K562 (cell line): ENCODE measurements around the gene DR1. TPM values are rescaled to one million over a fixed set of nuclear protein-coding genes. Genes with fewer than 3 reads are reported as not detected.

Experiments
- ATAC-seq: fragments of 200-7000 bp; cut with Tn5 transposase; 3 replicates; pipeline ENCODE4 v1.9.1; 2020; ENCODE audit warnings: moderate library complexity
- BruUV-seq: library from RNA; stranded (reverse); fragments of 400-500 nt; replicated peaks from 2 replicates; lab custom pipeline; 2021; lab: Mats Ljungman, UMichigan
- CTCF ChIA-PET: fragments of 300-600 bp; formaldehyde crosslinking; extraction: SDS; loops from one replicate; lab custom pipeline; 2021; ENCODE audit warnings: low intra/inter-chr PET ratio; lab: Yijun Ruan, JAX
- POLR2A ChIA-PET: fragments of 300-600, 350-650 bp; sonication (Branson Sonifier 250); formaldehyde crosslinking; extraction: SDS; loops from one replicate; lab custom pipeline; 2021; ENCODE audit warnings: antibody characterized with exemption, inconsistent platforms; lab: Yijun Ruan, JAX
- DNase-seq, 4 experiments: peaks; one replicate each; pipeline versions ENCODE4 v3.0.0 to v3.0.0-alpha.2; 2011 to 2018; ENCODE audit warnings: low spot score in 3 of 4, mixed read lengths in 3 of 4; ENCODE audit errors: extremely low read depth in 1 of 4
- FAIRE-seq: peaks from 2 replicates; lab custom pipeline; 2011; peaks lifted over from hg19 to GRCh38; lab: Jason Lieb, UNC
- H2AFZ ChIP-seq: 2 replicates; pipeline ENCODE4 v1.6.0; 2011; ENCODE audit warnings: low read depth, low read length, control low read depth, inconsistent platforms
- H3K27ac ChIP-seq: fragments of 200-600 bp; 3 replicates; pipeline ENCODE4 v1.8.0; 2011; ENCODE audit warnings: low read depth, mild to moderate bottlenecking, control low read depth, inconsistent platforms, low read length, moderate library complexity, mixed read lengths; ENCODE audit errors: extremely low read depth
- H3K27me3 ChIP-seq, 2 experiments: fragments of 300-600 bp in 1 of 2; 2 replicates in 1 of 2; 3 replicates in 1 of 2; pipeline versions ENCODE4 v1.6.0 to v1.8.0; 2011; ENCODE audit warnings: inconsistent platforms in 2 of 2, low read length in 2 of 2, mild to moderate bottlenecking in 1 of 2, mixed read lengths in 1 of 2, moderate library complexity in 1 of 2; ENCODE audit not compliant: control insufficient read depth in 2 of 2, insufficient read depth in 2 of 2
- H3K36me3 ChIP-seq: fragments of 300-600 bp; 3 replicates; pipeline ENCODE4 v1.8.0; 2011; ENCODE audit warnings: mild to moderate bottlenecking, low read length, inconsistent platforms; ENCODE audit not compliant: control insufficient read depth, insufficient read depth
- H3K4me1 ChIP-seq, 2 experiments: fragments of 200-600 bp in 1 of 2; replicated peaks in 1 of 2; 2 replicates in 1 of 2; 3 replicates in 1 of 2; pipeline versions ENCODE4 v1.5.1 to v1.8.0; 2011; ENCODE audit warnings: inconsistent platforms in 2 of 2, low read length in 2 of 2, mild to moderate bottlenecking in 1 of 2, mixed read lengths in 1 of 2, moderate library complexity in 1 of 2; ENCODE audit not compliant: control insufficient read depth in 2 of 2, insufficient read depth in 2 of 2
- H3K4me2 ChIP-seq: 2 replicates; pipeline ENCODE4 v1.6.1; 2011; ENCODE audit warnings: low read length, control low read depth, inconsistent platforms, mixed read lengths; ENCODE audit not compliant: insufficient read depth
- H3K4me3 ChIP-seq: fragments of 200-600 bp; sonication (generic), shearing (Covaris generic); 2 replicates; pipeline ENCODE4 v1.5.1; 2016; ENCODE audit warnings: control low read depth, inconsistent platforms
- H3K79me2 ChIP-seq: fragments of 200-600 bp; 3 replicates; pipeline ENCODE4 v1.8.0; 2011; ENCODE audit warnings: low read length, inconsistent platforms; ENCODE audit not compliant: control insufficient read depth, insufficient read depth
- H3K9ac ChIP-seq, 2 experiments: 2 replicates each; pipeline versions ENCODE4 v1.6.0 to v1.6.1; 2011; ENCODE audit warnings: low read depth in 2 of 2, low read length in 2 of 2, control low read depth in 1 of 2, inconsistent platforms in 1 of 2, mild to moderate bottlenecking in 1 of 2, mixed read lengths in 1 of 2; ENCODE audit not compliant: insufficient read depth in 1 of 2
- H3K9me1 ChIP-seq: one replicate; pipeline ENCODE4 v1.6.0; 2011; ENCODE audit warnings: inconsistent platforms, mild to moderate bottlenecking, low read length, moderate library complexity; ENCODE audit not compliant: control insufficient read depth, insufficient read depth
- H3K9me3 ChIP-seq: replicated peaks from 2 replicates; pipeline ENCODE4 v1.5.1; 2011; ENCODE audit warnings: low read depth, low read length, inconsistent platforms; ENCODE audit not compliant: control insufficient read depth, insufficient read depth
- H4K20me1 ChIP-seq: replicated peaks from 2 replicates; pipeline ENCODE4 v1.6.1; 2011; ENCODE audit warnings: low read length, inconsistent platforms, mixed read lengths; ENCODE audit not compliant: control insufficient read depth, insufficient read depth
- GATAD2A ChIP-seq: fragments of 450-650 bp; IDR thresholded peaks from 2 replicates; pipeline ENCODE4 v1.6.1; 2017
- ZC3H4 ChIP-seq: sonication (generic); formaldehyde crosslinking; IDR thresholded peaks from 2 replicates; pipeline ENCODE4 v1.9.0; 2021; ENCODE audit warnings: missing genetic modification reagents, borderline replicate concordance
- ZFPM2 ChIP-seq: fragments of 250-450 bp; sonication (Bioruptor Pico); IDR thresholded peaks from 2 replicates; pipeline ENCODE4 v1.5.1; 2022; ENCODE audit warnings: mild to moderate bottlenecking
- WGBS: fragments of 100-300 bp; shearing (Covaris generic); methylation state at CpG from one replicate; pipeline ENCODE4 v1.1.6; 2016; ENCODE audit warnings: low coverage, mixed read lengths; ENCODE audit not compliant: insufficient coverage; ENCODE audit errors: missing lambda C conversion rate; 5-methylcytosine and 5-hydroxymethylcytosine counted together
- in situ Hi-C: fragments of 300-500 bp; cut with MboI; formaldehyde crosslinking; loops from 4 replicates; pipeline ENCODE4 v1.15.0; 2018; ENCODE audit warnings: inconsistent platforms, mixed read lengths
- intact Hi-C: fragments of 100-400 bp; cut with micrococcal nuclease; formaldehyde crosslinking; loops from 2 replicates; pipeline ENCODE4 v1.14.2; 2022
- polyA plus RNA-seq, 8 experiments: library from polyadenylated mRNA; depleted of rRNA in 4 of 8; stranded (reverse) in 5 of 8; unstranded in 3 of 8; fragments of >200 nt; fragmentation: Nextera tagmentation in 2 of 8; fragmentation: Illumina TruSeq in 1 of 8; extraction: Ambion mirVana in 2 of 8; extraction: Trizol in 1 of 8; gene quantifications; 2 replicates each; pipeline versions ENCODE4 v1.2.1 to v1.2.3, GENCODE V29; 2011 to 2014; ENCODE audit warnings: inconsistent platforms in 1 of 8, missing spikeins in 1 of 8
- total RNA-seq, 7 experiments: library from RNA; depleted of rRNA in 6 of 7; stranded (reverse); fragments of >200 nt in 6 of 7; fragmentation: Illumina TruSeq in 2 of 7; extraction: Trizol in 2 of 7; gene quantifications; 2 replicates each; pipeline versions ENCODE4 v1.2.1 to v1.2.3, GENCODE V29; 2011 to 2021; ENCODE audit warnings: low replicate concordance in 1 of 7
- TF ChIP-seq, protein P1 (sequence below): fragments of 450-650 bp; IDR thresholded peaks from 2 replicates; pipeline ENCODE4 v1.6.1; 2016; ENCODE audit warnings: mild to moderate bottlenecking
- TF ChIP-seq, protein P2 (sequence below), 2 experiments: fragments of 200-800 bp in 1 of 2; sonication (Bioruptor generic) in 1 of 2; sonication (generic) in 1 of 2; formaldehyde crosslinking in 1 of 2; IDR thresholded peaks in 1 of 2; conservative IDR thresholded peaks in 1 of 2; 2 replicates each; pipeline versions ENCODE4 v1.5.0 to v1.6.1; 2016 to 2020; ENCODE audit warnings: missing compliant biosample characterization in 1 of 2, missing genetic modification characterization in 1 of 2, missing genetic modification reagents in 1 of 2
- TF ChIP-seq, protein P3 (sequence below): IDR thresholded peaks from 2 replicates; pipeline ENCODE4 v1.6.1; 2011; ENCODE audit not compliant: insufficient read length; ENCODE audit errors: extremely low read depth
- TF ChIP-seq, protein P4 (sequence below): sonication (generic); formaldehyde crosslinking; IDR thresholded peaks from 2 replicates; pipeline ENCODE4 v1.8.0; 2023; ENCODE audit warnings: missing genetic modification reagents, mild to moderate bottlenecking, borderline replicate concordance
- TF ChIP-seq, protein P5 (sequence below): fragments of 450-650 bp; IDR thresholded peaks from 2 replicates; pipeline ENCODE4 v1.7.0; 2016; ENCODE audit warnings: borderline replicate concordance

The DR1 gene
- total and polyA plus RNA-seq, 9 of the 15 experiments (the other 6 are each of a cell fraction or from before 2014, with no cell fraction given): 8.1 to 78.8 (median 46.3) TPM

DNA sequence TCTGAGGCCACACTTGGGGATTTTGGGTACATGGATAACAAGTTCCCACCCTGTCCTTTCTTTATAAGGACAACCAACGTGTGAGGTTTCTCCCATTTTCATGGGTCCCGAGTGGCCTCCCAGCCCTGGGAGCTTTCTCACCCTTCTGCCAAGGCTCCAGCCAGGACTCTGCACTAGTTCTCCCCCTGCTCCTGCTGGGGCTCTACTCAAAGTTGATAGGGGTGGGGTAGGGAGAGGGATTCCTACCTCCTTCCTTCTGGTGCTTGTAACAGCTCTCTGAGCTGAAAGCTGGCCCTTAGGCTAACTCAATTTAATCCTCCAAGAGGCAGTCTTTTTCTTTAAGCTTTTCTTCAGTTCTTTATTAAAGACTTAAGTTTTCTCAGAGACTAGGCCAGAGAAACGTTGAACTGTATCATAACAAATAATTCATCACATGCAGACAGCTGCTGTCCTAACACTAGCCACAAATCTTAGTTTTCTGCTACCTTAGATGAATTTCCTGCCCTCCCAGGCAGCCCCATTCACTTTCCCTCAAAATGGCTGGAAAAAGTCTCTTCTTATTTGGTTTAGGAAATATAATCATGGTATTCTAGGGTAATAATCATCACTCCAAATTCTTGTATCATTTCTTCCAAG, 22.4 kb upstream of the DR1 start:
- intact Hi-C loops: no loop called here
- H4K20me1 ChIP-seq: no peaks in the 10 kb centered on the region
- ChIA-PET POLR2A (interaction anchor here (1.4 to 1.5 kb wide), 2 partner anchors 16 to 22 kb away, joined by 4 to 5 read pairs; partner anchors contain the start of gene DR1), CTCF (no interaction called here)
- WGBS: 26% methylated on average over 3 of the region's 3 CpGs
- H3K27me3 ChIP-seq: no peaks in the 10 kb centered on the region
- no peak for FAIRE-seq
- H3K9me3 ChIP-seq: no peaks in the 10 kb centered on the region
- H3K4me3 ChIP-seq: no peak overlapping the region
- no TSS peak for BruUV-seq
- H3K4me1 ChIP-seq: 0 out of 5 replicates have a peak, but pooled peaks cover 0 to 5% of the 10 kb centered on the region in 2 experiments
- H3K27ac ChIP-seq: no peak overlapping the region
- no peaks in the 10 kb centered on the region for H3K79me2 ChIP-seq
- no peaks in the 10 kb centered on the region for H3K9me1 ChIP-seq
- no peak overlapping the region for H2AFZ ChIP-seq
- no peak overlapping the region for H3K9ac ChIP-seq
- no peak for DNase-seq
- H3K4me2 ChIP-seq: no peak overlapping the region
- peak; percentile 61 for ATAC-seq
- in situ Hi-C loops: no loop called here
- no peaks in the 10 kb centered on the region for H3K36me3 ChIP-seq
- TF ChIP-seq GATAD2A: no peak
- TF ChIP-seq, protein P1, sequence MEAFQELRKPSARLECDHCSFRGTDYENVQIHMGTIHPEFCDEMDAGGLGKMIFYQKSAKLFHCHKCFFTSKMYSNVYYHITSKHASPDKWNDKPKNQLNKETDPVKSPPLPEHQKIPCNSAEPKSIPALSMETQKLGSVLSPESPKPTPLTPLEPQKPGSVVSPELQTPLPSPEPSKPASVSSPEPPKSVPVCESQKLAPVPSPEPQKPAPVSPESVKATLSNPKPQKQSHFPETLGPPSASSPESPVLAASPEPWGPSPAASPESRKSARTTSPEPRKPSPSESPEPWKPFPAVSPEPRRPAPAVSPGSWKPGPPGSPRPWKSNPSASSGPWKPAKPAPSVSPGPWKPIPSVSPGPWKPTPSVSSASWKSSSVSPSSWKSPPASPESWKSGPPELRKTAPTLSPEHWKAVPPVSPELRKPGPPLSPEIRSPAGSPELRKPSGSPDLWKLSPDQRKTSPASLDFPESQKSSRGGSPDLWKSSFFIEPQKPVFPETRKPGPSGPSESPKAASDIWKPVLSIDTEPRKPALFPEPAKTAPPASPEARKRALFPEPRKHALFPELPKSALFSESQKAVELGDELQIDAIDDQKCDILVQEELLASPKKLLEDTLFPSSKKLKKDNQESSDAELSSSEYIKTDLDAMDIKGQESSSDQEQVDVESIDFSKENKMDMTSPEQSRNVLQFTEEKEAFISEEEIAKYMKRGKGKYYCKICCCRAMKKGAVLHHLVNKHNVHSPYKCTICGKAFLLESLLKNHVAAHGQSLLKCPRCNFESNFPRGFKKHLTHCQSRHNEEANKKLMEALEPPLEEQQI: no peak
- TF ChIP-seq, protein P2, sequence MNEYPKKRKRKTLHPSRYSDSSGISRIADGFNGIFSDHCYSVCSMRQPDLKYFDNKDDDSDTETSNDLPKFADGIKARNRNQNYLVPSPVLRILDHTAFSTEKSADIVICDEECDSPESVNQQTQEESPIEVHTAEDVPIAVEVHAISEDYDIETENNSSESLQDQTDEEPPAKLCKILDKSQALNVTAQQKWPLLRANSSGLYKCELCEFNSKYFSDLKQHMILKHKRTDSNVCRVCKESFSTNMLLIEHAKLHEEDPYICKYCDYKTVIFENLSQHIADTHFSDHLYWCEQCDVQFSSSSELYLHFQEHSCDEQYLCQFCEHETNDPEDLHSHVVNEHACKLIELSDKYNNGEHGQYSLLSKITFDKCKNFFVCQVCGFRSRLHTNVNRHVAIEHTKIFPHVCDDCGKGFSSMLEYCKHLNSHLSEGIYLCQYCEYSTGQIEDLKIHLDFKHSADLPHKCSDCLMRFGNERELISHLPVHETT (CRISPR knock-in tag; conservative IDR thresholded peaks at IDR 0.05 in 1 of 2, IDR thresholded peaks at IDR 0.05 in 1 of 2): no peak
- TF ChIP-seq, protein P3, sequence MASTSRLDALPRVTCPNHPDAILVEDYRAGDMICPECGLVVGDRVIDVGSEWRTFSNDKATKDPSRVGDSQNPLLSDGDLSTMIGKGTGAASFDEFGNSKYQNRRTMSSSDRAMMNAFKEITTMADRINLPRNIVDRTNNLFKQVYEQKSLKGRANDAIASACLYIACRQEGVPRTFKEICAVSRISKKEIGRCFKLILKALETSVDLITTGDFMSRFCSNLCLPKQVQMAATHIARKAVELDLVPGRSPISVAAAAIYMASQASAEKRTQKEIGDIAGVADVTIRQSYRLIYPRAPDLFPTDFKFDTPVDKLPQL: no peak
- no peak for TF ChIP-seq ZC3H4
- TF ChIP-seq, protein P4, sequence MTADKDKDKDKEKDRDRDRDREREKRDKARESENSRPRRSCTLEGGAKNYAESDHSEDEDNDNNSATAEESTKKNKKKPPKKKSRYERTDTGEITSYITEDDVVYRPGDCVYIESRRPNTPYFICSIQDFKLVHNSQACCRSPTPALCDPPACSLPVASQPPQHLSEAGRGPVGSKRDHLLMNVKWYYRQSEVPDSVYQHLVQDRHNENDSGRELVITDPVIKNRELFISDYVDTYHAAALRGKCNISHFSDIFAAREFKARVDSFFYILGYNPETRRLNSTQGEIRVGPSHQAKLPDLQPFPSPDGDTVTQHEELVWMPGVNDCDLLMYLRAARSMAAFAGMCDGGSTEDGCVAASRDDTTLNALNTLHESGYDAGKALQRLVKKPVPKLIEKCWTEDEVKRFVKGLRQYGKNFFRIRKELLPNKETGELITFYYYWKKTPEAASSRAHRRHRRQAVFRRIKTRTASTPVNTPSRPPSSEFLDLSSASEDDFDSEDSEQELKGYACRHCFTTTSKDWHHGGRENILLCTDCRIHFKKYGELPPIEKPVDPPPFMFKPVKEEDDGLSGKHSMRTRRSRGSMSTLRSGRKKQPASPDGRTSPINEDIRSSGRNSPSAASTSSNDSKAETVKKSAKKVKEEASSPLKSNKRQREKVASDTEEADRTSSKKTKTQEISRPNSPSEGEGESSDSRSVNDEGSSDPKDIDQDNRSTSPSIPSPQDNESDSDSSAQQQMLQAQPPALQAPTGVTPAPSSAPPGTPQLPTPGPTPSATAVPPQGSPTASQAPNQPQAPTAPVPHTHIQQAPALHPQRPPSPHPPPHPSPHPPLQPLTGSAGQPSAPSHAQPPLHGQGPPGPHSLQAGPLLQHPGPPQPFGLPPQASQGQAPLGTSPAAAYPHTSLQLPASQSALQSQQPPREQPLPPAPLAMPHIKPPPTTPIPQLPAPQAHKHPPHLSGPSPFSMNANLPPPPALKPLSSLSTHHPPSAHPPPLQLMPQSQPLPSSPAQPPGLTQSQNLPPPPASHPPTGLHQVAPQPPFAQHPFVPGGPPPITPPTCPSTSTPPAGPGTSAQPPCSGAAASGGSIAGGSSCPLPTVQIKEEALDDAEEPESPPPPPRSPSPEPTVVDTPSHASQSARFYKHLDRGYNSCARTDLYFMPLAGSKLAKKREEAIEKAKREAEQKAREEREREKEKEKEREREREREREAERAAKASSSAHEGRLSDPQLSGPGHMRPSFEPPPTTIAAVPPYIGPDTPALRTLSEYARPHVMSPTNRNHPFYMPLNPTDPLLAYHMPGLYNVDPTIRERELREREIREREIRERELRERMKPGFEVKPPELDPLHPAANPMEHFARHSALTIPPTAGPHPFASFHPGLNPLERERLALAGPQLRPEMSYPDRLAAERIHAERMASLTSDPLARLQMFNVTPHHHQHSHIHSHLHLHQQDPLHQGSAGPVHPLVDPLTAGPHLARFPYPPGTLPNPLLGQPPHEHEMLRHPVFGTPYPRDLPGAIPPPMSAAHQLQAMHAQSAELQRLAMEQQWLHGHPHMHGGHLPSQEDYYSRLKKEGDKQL: no peak
- TF ChIP-seq ZFPM2 (CRISPR knock-in tag): no peak
- TF ChIP-seq, protein P5, sequence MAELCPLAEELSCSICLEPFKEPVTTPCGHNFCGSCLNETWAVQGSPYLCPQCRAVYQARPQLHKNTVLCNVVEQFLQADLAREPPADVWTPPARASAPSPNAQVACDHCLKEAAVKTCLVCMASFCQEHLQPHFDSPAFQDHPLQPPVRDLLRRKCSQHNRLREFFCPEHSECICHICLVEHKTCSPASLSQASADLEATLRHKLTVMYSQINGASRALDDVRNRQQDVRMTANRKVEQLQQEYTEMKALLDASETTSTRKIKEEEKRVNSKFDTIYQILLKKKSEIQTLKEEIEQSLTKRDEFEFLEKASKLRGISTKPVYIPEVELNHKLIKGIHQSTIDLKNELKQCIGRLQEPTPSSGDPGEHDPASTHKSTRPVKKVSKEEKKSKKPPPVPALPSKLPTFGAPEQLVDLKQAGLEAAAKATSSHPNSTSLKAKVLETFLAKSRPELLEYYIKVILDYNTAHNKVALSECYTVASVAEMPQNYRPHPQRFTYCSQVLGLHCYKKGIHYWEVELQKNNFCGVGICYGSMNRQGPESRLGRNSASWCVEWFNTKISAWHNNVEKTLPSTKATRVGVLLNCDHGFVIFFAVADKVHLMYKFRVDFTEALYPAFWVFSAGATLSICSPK: no peak
